ENCODE measurements around the gene CREG2.

DNA sequence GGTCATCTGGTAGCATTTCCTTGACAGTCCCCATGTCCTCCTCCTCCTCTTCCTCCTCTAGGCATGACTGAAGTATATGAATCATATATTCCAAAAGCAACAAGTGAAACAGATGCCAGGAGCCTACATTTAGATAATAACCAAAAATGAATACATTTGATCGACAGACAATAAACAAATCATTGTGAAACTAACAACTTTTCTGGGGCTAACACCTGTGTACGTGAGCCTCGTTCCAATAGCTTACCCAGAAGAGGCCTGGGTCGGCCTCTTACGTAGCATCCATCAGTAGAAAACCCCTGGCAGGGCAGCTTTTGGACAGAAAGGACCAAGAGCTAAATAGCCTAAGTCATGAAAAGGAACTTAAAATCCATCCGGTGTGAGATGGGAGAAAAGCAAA is 15.3 kb upstream of the CREG2 start:
- TF ChIP-seq, protein P1, sequence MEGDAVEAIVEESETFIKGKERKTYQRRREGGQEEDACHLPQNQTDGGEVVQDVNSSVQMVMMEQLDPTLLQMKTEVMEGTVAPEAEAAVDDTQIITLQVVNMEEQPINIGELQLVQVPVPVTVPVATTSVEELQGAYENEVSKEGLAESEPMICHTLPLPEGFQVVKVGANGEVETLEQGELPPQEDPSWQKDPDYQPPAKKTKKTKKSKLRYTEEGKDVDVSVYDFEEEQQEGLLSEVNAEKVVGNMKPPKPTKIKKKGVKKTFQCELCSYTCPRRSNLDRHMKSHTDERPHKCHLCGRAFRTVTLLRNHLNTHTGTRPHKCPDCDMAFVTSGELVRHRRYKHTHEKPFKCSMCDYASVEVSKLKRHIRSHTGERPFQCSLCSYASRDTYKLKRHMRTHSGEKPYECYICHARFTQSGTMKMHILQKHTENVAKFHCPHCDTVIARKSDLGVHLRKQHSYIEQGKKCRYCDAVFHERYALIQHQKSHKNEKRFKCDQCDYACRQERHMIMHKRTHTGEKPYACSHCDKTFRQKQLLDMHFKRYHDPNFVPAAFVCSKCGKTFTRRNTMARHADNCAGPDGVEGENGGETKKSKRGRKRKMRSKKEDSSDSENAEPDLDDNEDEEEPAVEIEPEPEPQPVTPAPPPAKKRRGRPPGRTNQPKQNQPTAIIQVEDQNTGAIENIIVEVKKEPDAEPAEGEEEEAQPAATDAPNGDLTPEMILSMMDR (IDR thresholded peaks at IDR 0.05), result no peak
- TF ChIP-seq POLR2A (IDR thresholded peaks at IDR 0.05), result no peak
- no peak for TF ChIP-seq EP300 (IDR thresholded peaks at IDR 0.05)
